A673 (cell line): ENCODE measurements around the gene KIF26B.
"Not testable (repeated sequence)": the region's sequence is repeated elsewhere in the genome, so short reads cannot be mapped to it uniquely, and the experiment has no call there.

Source experiments
- EZH2 ChIP-seq: fragments of 200-600 bp; sonication (generic); IDR thresholded peaks from 2 replicates; pipeline ENCODE4 v1.6.1; 2017; ENCODE audit warnings: borderline replicate concordance, low read depth, mild to moderate bottlenecking, mixed read lengths, antibody characterized with exemption, low read length; ENCODE audit not compliant: poor library complexity, severe bottlenecking
- TF ChIP-seq, protein P1 (sequence below): fragments of 300-800, 200-600 bp; sonication (generic); conservative IDR thresholded peaks from 2 replicates; pipeline ENCODE4 v1.5.1; 2017; ENCODE audit warnings: low read depth, mild to moderate bottlenecking, antibody characterized with exemption, low read length, moderate library complexity, mixed read lengths

DNA sequence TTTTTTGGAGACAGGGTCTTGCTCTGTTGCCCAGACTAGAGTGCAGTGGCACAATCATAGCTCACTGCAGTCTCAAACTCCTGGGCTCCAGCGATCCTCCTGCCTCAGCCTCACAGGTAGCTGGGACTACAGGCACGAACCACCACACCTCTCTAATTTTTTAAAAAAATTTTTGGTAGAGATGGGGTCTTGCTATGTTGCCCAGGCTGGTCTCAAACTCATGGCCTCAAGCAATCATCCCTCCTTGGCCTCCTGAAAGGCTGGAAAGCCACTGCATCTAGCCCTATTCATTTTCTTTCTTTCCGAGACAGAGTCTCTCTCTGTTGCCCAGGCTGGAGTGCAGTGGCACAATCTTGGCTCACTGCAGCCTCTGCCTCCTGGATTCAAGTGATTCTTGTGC, 559.2 kb downstream of the KIF26B start:
- TF ChIP-seq, protein P1, sequence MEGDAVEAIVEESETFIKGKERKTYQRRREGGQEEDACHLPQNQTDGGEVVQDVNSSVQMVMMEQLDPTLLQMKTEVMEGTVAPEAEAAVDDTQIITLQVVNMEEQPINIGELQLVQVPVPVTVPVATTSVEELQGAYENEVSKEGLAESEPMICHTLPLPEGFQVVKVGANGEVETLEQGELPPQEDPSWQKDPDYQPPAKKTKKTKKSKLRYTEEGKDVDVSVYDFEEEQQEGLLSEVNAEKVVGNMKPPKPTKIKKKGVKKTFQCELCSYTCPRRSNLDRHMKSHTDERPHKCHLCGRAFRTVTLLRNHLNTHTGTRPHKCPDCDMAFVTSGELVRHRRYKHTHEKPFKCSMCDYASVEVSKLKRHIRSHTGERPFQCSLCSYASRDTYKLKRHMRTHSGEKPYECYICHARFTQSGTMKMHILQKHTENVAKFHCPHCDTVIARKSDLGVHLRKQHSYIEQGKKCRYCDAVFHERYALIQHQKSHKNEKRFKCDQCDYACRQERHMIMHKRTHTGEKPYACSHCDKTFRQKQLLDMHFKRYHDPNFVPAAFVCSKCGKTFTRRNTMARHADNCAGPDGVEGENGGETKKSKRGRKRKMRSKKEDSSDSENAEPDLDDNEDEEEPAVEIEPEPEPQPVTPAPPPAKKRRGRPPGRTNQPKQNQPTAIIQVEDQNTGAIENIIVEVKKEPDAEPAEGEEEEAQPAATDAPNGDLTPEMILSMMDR = not testable (repeated sequence)
- not testable (repeated sequence) for TF ChIP-seq EZH2
